HG02938 (cell line): ENCODE results near the gene AGMAT.

Experiments
- ATAC-seq: cut with Tn5 transposase; IDR thresholded peaks from one replicate; pipeline ENCODE4 v1.9.1; 2021; ENCODE audit warnings: mild to moderate bottlenecking, moderate library complexity; ENCODE audit not compliant: unreplicated experiment

Gene AGMAT

DNA sequence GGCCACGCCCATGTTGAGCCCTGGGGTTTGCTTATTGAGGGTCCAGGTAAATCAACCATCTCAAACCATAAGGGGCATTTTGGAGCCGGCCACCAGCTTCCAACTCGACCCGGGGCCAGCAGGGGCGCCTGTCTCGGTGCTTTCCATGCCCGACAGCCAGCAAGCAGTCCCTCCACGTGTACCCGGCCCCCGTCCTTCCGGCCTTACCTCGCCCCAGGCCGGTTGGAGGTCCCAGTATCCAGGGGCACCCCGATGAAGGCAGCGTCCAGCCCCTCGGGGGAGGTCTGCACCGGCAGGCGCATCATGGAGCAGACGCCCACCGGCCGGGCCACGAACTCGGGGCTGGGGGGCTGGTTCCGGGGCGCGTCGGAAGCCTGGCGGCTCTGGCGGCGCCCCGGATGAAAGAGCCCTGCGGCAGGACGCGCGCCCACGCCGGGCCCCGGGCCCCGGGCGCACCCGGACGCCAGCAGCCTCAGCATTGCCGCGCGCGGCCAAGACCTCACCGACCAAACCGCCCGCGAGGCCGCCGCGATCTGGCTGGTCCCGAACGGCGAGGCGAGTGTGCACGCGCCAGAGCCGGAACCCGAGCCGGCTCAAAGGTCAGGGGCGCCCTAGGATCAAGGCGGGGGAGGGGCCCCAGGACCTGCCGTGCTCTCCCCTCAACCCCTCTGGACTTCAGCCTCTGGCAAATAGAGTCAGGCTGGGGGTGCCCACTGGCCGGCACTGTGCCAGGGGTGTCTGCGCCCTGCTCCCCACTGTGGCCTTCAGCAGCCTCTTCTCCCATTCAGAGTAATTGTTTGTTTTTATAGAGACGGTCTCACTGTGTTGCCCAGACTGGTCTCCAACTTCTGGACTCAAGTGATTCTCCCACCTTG is at the start of gene AGMAT:
Gene AGMAT (minus strand): TSS at position 563 of the 875 bp plus-strand sequence. CDS start 84 bp downstream, at position 479.
- ATAC-seq, result no peak

GRCh38 chr1:15633756-15634420 is 49.0 kb upstream of the AGMAT start:
- no peak for ATAC-seq

DNA sequence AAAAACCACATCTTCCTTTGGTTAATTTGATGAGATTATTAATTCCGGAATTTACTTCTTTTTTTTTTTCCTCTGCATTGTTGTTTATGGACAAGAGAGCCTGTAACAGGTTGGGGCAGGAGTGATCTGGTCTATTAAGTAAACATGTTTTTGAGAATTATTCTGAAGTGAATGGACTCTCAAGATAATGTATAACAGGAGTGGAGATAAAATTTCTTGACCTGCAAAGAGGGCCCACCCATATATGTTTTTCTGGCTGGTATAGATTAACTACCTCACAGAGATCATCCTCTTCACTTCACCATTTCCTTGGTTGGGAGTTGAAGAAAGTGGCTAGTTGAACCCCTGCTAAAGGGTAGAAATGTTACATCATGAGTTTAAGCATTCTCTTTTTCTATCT is 43.2 kb upstream of the AGMAT start:
- peak; percentile 22 for ATAC-seq

- ATAC-seq, result peak; percentile 93
Observed at GRCh38 chr1:15627343-15627988, 42.6 kb upstream of the AGMAT start.

- no peak for ATAC-seq
Observed at GRCh38 chr1:15626269-15626950, 41.6 kb upstream of the AGMAT start.

GRCh38 chr1:15625056-15625917 is 40.4 kb upstream of the AGMAT start:
- no peak for ATAC-seq

DNA sequence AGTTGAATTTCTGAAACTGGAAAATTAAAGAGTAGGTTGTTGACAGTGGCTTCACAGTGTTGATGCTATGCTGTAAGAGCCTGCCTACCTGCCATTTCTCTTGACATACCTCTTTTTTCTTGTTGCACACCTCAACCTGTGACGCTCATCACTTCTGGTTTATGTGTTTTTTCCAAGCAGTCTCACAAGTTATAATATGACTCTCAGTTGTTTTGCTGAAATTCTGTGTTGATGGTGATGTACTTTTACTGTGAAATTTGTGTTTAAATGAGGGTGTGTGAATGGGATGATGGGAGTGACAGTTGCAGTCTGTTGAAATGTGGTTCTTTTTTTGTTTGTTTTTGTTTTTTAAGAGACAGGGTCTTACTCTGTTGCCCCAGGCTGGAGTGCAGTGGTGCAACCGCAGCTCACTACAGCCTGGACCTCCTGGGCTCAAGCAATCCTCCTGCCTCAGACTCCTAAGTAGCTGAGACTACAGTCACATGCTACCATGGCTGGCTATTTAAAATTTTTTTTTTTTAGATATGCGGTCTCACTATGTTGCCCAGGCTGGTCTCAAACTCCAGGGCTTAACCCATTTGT is 39.4 kb upstream of the AGMAT start:
- ATAC-seq, result no peak

DNA sequence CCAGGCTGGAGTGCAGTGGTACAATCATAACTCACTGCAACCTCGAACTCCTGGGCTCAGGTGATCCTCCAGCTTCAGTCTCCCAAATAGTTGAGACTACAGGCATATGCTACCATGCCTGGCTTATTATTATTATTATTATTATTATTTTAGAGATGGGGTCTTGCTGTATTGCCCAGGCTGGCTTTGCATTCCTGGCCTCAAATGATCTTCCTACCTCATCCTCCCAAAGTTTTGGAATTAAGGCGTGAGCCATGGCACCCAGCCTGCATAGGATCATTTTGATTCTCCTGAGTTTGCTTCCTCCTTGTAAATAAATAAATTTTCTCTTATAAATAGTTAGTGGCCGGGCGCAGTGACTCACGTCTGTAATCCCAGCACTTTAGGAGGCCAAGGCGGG is 38.6 kb upstream of the AGMAT start:
- no peak for ATAC-seq

DNA sequence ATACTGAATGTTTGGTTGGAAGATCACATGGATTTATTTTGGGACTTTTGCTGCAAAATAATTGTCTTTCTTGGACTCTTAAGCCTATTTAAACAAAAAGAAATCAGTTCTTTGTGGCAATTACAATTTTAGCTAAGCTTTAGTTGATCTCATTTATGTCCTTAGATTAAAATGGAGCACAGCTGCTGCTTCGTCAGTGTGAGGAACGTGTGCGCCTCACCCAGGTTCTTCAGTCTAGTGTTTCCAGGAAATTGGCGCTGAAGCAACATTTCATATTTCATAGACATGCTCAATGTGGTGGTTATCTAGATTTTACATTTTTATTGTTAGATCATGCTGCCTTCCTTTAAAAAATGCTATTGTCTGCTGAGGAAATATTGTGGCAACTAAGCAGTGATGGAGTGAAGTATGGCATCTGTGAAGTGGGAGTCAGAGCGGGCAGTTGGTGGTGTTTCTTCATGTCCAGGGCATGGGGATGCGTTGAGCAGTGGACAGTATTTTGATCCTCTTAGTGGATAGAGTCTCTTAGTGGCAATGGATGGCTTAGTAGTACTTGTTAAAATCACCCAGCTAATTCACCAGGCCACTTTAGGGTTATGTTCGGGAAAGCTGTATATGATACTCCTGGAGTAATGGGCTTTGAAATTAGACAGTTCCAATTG is 38.0 kb upstream of the AGMAT start:
- no peak for ATAC-seq

- ATAC-seq, result no peak
Observed at GRCh38 chr1:15621975-15622374, 37.1 kb upstream of the AGMAT start.

DNA sequence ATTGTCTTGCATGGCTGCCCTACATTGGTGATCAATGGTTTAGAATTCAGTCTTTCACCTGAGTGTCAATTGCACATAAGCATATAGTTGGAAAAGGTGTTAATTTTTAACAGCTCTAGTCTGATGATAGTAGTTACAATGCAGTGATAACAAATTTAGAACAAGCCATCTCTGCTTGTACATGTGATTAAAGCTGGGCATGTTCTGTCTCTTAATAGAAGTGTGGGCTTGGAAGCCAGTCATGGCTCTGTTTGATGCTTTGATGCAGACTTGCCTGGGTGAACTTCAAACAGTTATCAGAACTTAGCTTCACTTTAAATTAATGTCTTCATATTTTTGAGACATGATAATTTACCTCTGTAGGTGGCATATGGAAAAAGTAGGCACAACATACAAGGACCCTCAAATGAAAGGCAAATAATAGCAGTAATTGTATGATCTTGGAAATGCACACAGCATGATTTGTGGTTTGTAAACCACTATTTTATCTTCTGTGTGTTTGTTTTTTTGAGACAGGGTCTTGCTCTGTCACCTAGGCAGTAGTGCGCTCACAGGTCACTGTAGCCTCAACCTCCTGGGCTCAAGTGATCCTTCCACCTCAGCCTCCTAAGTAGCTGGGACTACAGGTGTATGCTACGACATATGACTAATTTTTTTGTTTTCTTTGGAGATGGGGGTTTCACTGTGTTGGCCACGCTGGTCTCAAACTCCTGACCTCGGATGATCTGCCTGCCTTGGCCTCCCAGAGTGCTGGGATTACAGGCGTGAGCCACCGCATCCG is 36.2 kb upstream of the AGMAT start:
- ATAC-seq, result no peak

DNA sequence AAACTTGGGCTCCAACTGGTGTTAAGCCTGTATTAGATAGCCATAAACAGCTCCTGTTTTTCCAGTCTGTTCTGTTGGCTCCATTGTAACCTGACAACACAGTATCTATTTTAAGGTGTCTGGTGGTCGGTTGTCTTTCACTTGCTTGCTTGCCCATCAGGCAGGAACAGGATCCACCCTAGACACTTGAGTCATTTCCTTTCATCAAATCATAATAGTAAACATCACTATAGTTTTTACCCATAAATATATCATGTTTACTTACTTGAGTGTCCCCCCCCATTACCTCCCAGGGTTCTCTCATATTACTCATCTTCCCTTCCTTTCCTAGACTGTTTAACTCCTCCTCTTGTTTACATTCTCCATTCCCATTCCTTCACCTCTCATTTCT is 35.3 kb upstream of the AGMAT start:
- no peak for ATAC-seq

DNA sequence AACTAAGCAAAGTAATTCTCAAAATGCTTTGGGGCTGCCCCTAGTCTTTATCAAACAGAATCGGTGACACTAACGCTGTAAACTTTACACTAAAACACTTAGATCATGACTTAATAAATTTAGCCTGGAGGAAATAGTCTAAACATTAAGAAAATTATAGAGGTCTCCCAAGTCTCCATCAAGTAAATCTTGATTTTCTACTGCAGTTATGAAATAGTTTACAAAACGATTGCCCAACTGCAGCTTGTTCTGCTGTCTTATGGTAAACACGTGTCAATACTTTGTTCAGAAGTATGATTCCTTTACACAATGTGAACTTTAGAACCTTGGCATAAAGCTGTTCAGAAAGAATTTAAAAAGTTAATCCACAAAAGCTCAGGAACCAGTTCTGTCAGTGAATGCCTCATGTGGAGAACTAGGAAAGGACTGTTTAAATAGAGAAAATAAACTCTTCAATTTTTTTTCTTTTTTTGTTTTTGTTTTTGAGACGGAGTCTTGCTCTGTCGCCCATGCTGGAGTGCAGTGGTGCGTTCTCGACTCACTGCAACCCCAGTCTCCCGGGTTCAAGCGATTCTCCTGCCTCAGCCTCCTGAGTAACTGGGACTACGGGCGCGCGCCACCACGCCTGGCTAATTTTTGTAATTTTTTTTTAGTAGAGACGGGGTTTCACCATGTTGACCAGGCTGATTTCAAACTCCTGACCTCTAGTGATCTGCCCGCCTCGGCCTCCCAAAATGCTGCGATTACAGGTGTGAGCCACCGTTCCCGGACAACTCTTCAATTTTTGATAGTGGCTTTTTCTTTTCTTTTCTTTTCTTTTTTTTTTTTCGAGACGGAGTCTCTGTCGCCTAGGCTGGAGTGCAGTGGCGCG is 34.0 kb upstream of the AGMAT start:
- no peak for ATAC-seq

- ATAC-seq, result peak; percentile 45
Observed at GRCh38 chr1:15618077-15618654, 33.3 kb upstream of the AGMAT start.

- ATAC-seq, result peak; percentile 58
Observed at GRCh38 chr1:15617173-15618076, 32.6 kb upstream of the AGMAT start, which contains the start of gene DDI2. Gene DDI2, plus strand, starts transcription at chr1:15617458. Its CDS starts 213 bp downstream, at chr1:15617671.
